ENCODE measurements around the gene GNAO1. TPM values are rescaled to one million over a fixed set of nuclear protein-coding genes. Genes with fewer than 3 reads are reported as not detected.
A peak's percentile ranks its signal among the peaks of the same experiment; 100 is the strongest.

The GNAO1 gene
- total and polyA plus RNA-seq, 2 donors (not counting 1 experiment from before 2014, with no cell fraction given): 0.13 to 5.1 TPM

GRCh38 chr16:56193951-56194726, 2.9 kb downstream of the GNAO1 start:
- Histone ChIP-seq H3K9ac (ENCODE audit: low read length) (peak overlapping the region; percentile 13), H4K20me1 (ENCODE audit: control insufficient read depth, insufficient read depth, low read length, poor library complexity, severe bottlenecking) (no peaks in the 10 kb centered on the region), H3K79me2 (ENCODE audit: control insufficient read depth, insufficient read depth, low read length) (no peaks in the 10 kb centered on the region), H3K4me2 (replicated peaks; ENCODE audit: low read depth, low read length, poor library complexity, severe bottlenecking) (peak overlapping the region; percentile 65), H3K4me1 (ENCODE audit: control insufficient read depth in 2 of 2, insufficient read depth in 2 of 2, low read length in 2 of 2) (peaks cover 52 to 56% of the 10 kb centered on the region in 2 donors), H2AFZ (ENCODE audit: insufficient read depth, low read depth, low read length, poor library complexity, severe bottlenecking) (peak overlapping the region; percentile 14), H3K36me3 (replicated peaks in 1 of 2; ENCODE audit: control extremely low read depth in 1 of 2, control insufficient read depth in 1 of 2, extremely low read depth in 1 of 2, insufficient read depth in 2 of 2, low read length in 1 of 2) (no peaks in the 10 kb centered on the region), H3K4me3 (ENCODE audit: control extremely low read depth in 1 of 5, extremely low read depth in 1 of 5, insufficient read depth in 1 of 5, low read depth in 2 of 5, low read length in 4 of 5) (peak overlapping the region in 3 of 5 experiments; percentile 27 to 35 (median 29)), H3K9me3 (ENCODE audit: control extremely low read depth in 1 of 3, control insufficient read depth in 2 of 3, insufficient read depth in 1 of 3, low read length in 2 of 3) (peaks cover 0 to 12% (median 0%) of the 10 kb centered on the region in 3 donors), H3K27me3 (replicated peaks in 1 of 4; ENCODE audit: control extremely low read depth in 1 of 4, control insufficient read depth in 3 of 4, insufficient read depth in 4 of 4, low read length in 3 of 4) (peaks cover 0 to 58% (median 43%) of the 10 kb centered on the region in 4 experiments), H3K27ac (ENCODE audit: low read length in 2 of 2) (no peak overlapping the region)
- TF ChIP-seq CTCF (IDR thresholded peaks at IDR 0.05) (no peak), EZH2 (IDR thresholded peaks at IDR 0.05; ENCODE audit: borderline replicate concordance, insufficient read depth, low read depth, low read length, poor library complexity, severe bottlenecking) (no peak)
- ATAC-seq (ENCODE audit: low read depth) (peak; percentile 50), DNase-seq (peak; percentile 76)
- Mint-ChIP-seq H3K27ac (peak overlapping the region; percentile 65), H3K4me1 (peaks cover 48% of the 10 kb centered on the region), H3K4me3 (peak overlapping the region; percentile 71), H3K9me3 (ENCODE audit: insufficient read depth) (no peaks in the 10 kb centered on the region), H3K27me3 (peaks cover 36% of the 10 kb centered on the region)
- intact Hi-C loops (cut with micrococcal nuclease): no loop called here
- ChIA-PET POLR2A (no interaction called here), CTCF (interaction anchor here (1.9 kb wide), 1 partner anchor 9 kb away, joined by 6 read pairs; no protein-coding TSS in a partner anchor)
- 4% methylated on average over 47 of the region's 48 CpGs for WGBS (ENCODE audit: insufficient coverage)

GRCh38 chr16:56195151-56195550, 3.9 kb downstream of the GNAO1 start:
- peaks cover 0 to 12% (median 0%) of the 10 kb centered on the region in 3 donors for H3K9me3 ChIP-seq (ENCODE audit: control extremely low read depth in 1 of 3, control insufficient read depth in 2 of 3, insufficient read depth in 1 of 3, low read length in 2 of 3)

More at GRCh38 chr16:56195151-56195550, 3.9 kb downstream of the GNAO1 start:
- CTCF ChIA-PET: interaction anchor here (0.6 kb wide), 1 partner anchor 9 kb away, joined by 3 read pairs; no protein-coding TSS in a partner anchor
- no peak overlapping the region for H3K27ac Mint-ChIP-seq
- no peak overlapping the region for H3K9ac ChIP-seq (ENCODE audit: low read length)
- H3K4me3 Mint-ChIP-seq: no peak overlapping the region
- H2AFZ ChIP-seq (ENCODE audit: insufficient read depth, low read depth, low read length, poor library complexity, severe bottlenecking): no peak overlapping the region
- H3K4me1 Mint-ChIP-seq: peaks cover 55% of the 10 kb centered on the region
- DNase-seq (no peak), ATAC-seq (ENCODE audit: low read depth) (no peak)
- H3K4me3 ChIP-seq (ENCODE audit: control extremely low read depth in 1 of 5, extremely low read depth in 1 of 5, insufficient read depth in 1 of 5, low read depth in 2 of 5, low read length in 4 of 5): no peak overlapping the region
- intact Hi-C loops (cut with micrococcal nuclease): no loop called here
- H4K20me1 ChIP-seq (ENCODE audit: control insufficient read depth, insufficient read depth, low read length, poor library complexity, severe bottlenecking): no peaks in the 10 kb centered on the region
- no peak overlapping the region for H3K27ac ChIP-seq (ENCODE audit: low read length in 2 of 2)
- TF ChIP-seq CTCF (IDR thresholded peaks at IDR 0.05) (no peak), EZH2 (IDR thresholded peaks at IDR 0.05; ENCODE audit: borderline replicate concordance, insufficient read depth, low read depth, low read length, poor library complexity, severe bottlenecking) (no peak)
- H3K4me1 ChIP-seq (ENCODE audit: control insufficient read depth in 2 of 2, insufficient read depth in 2 of 2, low read length in 2 of 2): peaks cover 58% of the 10 kb centered on the region in 2 donors
- no peaks in the 10 kb centered on the region for H3K9me3 Mint-ChIP-seq (ENCODE audit: insufficient read depth)
- POLR2A ChIA-PET: no interaction called here
- no peak overlapping the region for H3K4me2 ChIP-seq (replicated peaks; ENCODE audit: low read depth, low read length, poor library complexity, severe bottlenecking)
- 82% methylated on average over 1 of the region's 2 CpGs for WGBS (ENCODE audit: insufficient coverage)
- H3K79me2 ChIP-seq (ENCODE audit: control insufficient read depth, insufficient read depth, low read length): no peaks in the 10 kb centered on the region
- H3K27me3 Mint-ChIP-seq: peaks cover 29% of the 10 kb centered on the region
- H3K36me3 ChIP-seq (replicated peaks in 1 of 2; ENCODE audit: control extremely low read depth in 1 of 2, control insufficient read depth in 1 of 2, extremely low read depth in 1 of 2, insufficient read depth in 2 of 2, low read length in 1 of 2): no peaks in the 10 kb centered on the region
- H3K27me3 ChIP-seq (replicated peaks in 1 of 4; ENCODE audit: control extremely low read depth in 1 of 4, control insufficient read depth in 3 of 4, insufficient read depth in 4 of 4, low read length in 3 of 4): peaks cover 0 to 50% (median 34%) of the 10 kb centered on the region in 4 experiments

Measured in B cell (primary cell).